Caco-2 (cell line): ENCODE results near the gene MFAP3. TPM values are rescaled to one million over a fixed set of nuclear protein-coding genes. Genes with fewer than 3 reads are reported as not detected.

ENCODE experiments used
- BruUV-seq: library from RNA; stranded (reverse); fragments of 400-500 nt; replicated peaks from 2 replicates; lab custom pipeline; 2021; lab: Mats Ljungman, UMichigan
- CTCF ChIA-PET: fragments of 300-600 bp; sonication (Branson Sonifier 250); formaldehyde crosslinking; loops from one replicate; lab custom pipeline; 2022; ENCODE audit warnings: antibody characterized with exemption; lab: Charles Lee
- POLR2A ChIA-PET: fragments of 300-600 bp; sonication (Branson Sonifier 250); formaldehyde crosslinking; loops from one replicate; lab custom pipeline; 2022; ENCODE audit warnings: antibody characterized with exemption; lab: Charles Lee
- DNase-seq, 2 experiments: peaks; one replicate each; pipeline versions ENCODE4 v3.0.0 to v3.0.0-alpha.2; 2020 to 2022
- H3K27me3 ChIP-seq: replicated peaks from 2 replicates; pipeline ENCODE4 v1.6.0; 2011; ENCODE audit warnings: low read length; ENCODE audit not compliant: control insufficient read depth, insufficient read depth
- H3K36me3 ChIP-seq: 2 replicates; pipeline ENCODE4 v1.5.1; 2011; ENCODE audit warnings: low read length; ENCODE audit not compliant: control insufficient read depth, insufficient read depth
- H3K4me1 ChIP-seq: fragments of 250-450 bp; sonication (Bioruptor Pico); 2 replicates; pipeline ENCODE4 v1.5.1; 2020; ENCODE audit warnings: mild to moderate bottlenecking
- H3K4me3 ChIP-seq: 2 replicates; pipeline ENCODE4 v1.5.1; 2011; ENCODE audit warnings: low read depth, mild to moderate bottlenecking, control low read depth, low read length
- H3K9me3 ChIP-seq: fragments of 250-450 bp; sonication (Bioruptor Pico); 2 replicates; pipeline ENCODE4 v1.5.1; 2020; ENCODE audit warnings: mild to moderate bottlenecking, moderate library complexity
- H3K27ac Mint-ChIP-seq: one replicate; pipeline ENCODE4 v1.8.0; 2022; ENCODE audit warnings: mixed read lengths; ENCODE audit not compliant: unreplicated experiment
- H3K27me3 Mint-ChIP-seq: one replicate; pipeline ENCODE4 v1.8.0; 2022; ENCODE audit warnings: mixed read lengths; ENCODE audit not compliant: insufficient read depth, unreplicated experiment
- H3K36me3 Mint-ChIP-seq: one replicate; pipeline ENCODE4 v1.8.0; 2022; ENCODE audit warnings: mild to moderate bottlenecking, mixed read lengths; ENCODE audit not compliant: insufficient read depth, unreplicated experiment
- H3K4me1 Mint-ChIP-seq: one replicate; pipeline ENCODE4 v1.8.0; 2022; ENCODE audit warnings: low read depth, mixed read lengths; ENCODE audit not compliant: unreplicated experiment
- H3K4me3 Mint-ChIP-seq: one replicate; pipeline ENCODE4 v1.8.0; 2022; ENCODE audit warnings: mild to moderate bottlenecking, moderate library complexity, mixed read lengths; ENCODE audit not compliant: unreplicated experiment
- H3K9me3 Mint-ChIP-seq: one replicate; pipeline ENCODE4 v1.8.0; 2022; ENCODE audit warnings: mixed read lengths; ENCODE audit not compliant: unreplicated experiment
- intact Hi-C: fragments of 100-400 bp; cut with micrococcal nuclease; formaldehyde crosslinking; loops from one replicate; pipeline ENCODE4 v1.10.0; 2022; ENCODE audit not compliant: unreplicated experiment
- total RNA-seq: library from RNA; stranded (reverse); gene quantifications from 2 replicates; pipeline ENCODE4 v1.2.3, GENCODE V29; 2022
- TF ChIP-seq, protein P1 (sequence below), 2 experiments: fragments of 200-600 bp in 1 of 2; IDR thresholded peaks; 1 replicate in 1 of 2; 2 replicates in 1 of 2; pipeline versions ENCODE4 v1.5.1 to v1.8.0; 2011 to 2022; ENCODE audit warnings: antibody characterized with exemption in 1 of 2, control low read depth in 1 of 2, inconsistent platforms in 1 of 2, low read depth in 1 of 2, low read length in 1 of 2, mild to moderate bottlenecking in 1 of 2, moderate library complexity in 1 of 2; ENCODE audit not compliant: insufficient read depth in 1 of 2, severe bottlenecking in 1 of 2, unreplicated experiment in 1 of 2

Gene MFAP3
- total RNA-seq, 1 experiment from 2014 or later = 24.1 TPM

DNA sequence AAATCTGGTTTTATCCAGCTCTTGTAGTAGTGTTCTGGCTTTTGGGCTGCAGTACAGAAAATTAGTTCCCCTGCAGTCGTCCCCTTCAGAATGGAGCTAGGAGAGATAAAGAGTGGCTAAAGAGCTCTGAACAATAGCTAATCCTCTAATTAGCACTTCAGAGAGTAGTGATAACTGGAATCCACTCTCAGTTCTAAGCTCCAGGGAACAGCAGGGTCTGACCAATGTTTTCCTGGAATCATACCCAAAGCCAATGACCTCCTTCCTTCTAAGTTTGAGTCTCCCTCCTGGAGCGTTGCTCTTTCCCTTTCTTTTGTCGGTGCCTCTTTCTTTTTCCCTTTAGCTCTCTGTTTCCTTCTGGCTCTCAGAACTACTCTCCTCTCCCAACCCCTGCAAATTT, 47.4 kb downstream of the MFAP3 start:
- 0 out of 2 replicates have a peak, but pooled peaks cover 1% of the 10 kb centered on the region for H3K27me3 ChIP-seq
- H3K4me1 ChIP-seq = no peaks in the 10 kb centered on the region
- Mint-ChIP-seq H3K27me3 (peaks cover 12% of the 10 kb centered on the region), H3K4me3 (no peak overlapping the region), H3K4me1 (no peaks in the 10 kb centered on the region), H3K9me3 (no peaks in the 10 kb centered on the region), H3K27ac (no peak overlapping the region), H3K36me3 (no peaks in the 10 kb centered on the region)
- H3K4me3 ChIP-seq = no peak overlapping the region
- ChIA-PET CTCF (interaction anchor here (1.3 kb wide), 1 partner anchor 14 kb away, joined by 4 read pairs; no protein-coding TSS in a partner anchor), POLR2A (no interaction called here)
- DNase-seq = no peak
- intact Hi-C loops = no loop called here
- no peaks in the 10 kb centered on the region for H3K36me3 ChIP-seq
- no TSS peak for BruUV-seq
- H3K9me3 ChIP-seq = no peaks in the 10 kb centered on the region
- TF ChIP-seq, protein P1, sequence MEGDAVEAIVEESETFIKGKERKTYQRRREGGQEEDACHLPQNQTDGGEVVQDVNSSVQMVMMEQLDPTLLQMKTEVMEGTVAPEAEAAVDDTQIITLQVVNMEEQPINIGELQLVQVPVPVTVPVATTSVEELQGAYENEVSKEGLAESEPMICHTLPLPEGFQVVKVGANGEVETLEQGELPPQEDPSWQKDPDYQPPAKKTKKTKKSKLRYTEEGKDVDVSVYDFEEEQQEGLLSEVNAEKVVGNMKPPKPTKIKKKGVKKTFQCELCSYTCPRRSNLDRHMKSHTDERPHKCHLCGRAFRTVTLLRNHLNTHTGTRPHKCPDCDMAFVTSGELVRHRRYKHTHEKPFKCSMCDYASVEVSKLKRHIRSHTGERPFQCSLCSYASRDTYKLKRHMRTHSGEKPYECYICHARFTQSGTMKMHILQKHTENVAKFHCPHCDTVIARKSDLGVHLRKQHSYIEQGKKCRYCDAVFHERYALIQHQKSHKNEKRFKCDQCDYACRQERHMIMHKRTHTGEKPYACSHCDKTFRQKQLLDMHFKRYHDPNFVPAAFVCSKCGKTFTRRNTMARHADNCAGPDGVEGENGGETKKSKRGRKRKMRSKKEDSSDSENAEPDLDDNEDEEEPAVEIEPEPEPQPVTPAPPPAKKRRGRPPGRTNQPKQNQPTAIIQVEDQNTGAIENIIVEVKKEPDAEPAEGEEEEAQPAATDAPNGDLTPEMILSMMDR (IDR thresholded peaks at IDR 0.05; ENCODE audit: insufficient read depth in 1 of 2, low read depth in 1 of 2, low read length in 1 of 2, severe bottlenecking in 1 of 2, unreplicated experiment in 1 of 2) = no peak

DNA sequence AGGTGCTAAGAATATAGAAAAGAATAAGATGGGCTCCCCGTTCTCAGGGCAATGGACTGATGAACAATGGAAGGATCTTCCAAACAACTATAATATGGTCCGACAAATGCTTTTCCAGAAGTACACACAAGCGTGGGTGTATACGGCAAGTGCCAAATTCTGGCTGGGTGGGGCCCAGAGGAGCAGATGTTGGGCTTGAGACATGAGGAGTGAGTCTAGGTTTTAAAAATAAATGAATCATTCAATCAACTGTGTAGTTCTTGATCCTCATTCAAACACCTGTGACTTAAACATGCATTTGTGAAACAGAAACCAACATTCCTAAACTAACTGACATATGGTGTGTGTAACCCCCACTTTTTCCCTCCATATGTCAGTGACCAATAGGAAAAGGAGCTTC, 47.9 kb downstream of the MFAP3 start:
- no TSS peak for BruUV-seq
- intact Hi-C loops = no loop called here
- TF ChIP-seq, protein P1 (IDR thresholded peaks at IDR 0.05; ENCODE audit: insufficient read depth in 1 of 2, low read depth in 1 of 2, low read length in 1 of 2, severe bottlenecking in 1 of 2, unreplicated experiment in 1 of 2) = no peak
- Histone ChIP-seq H3K36me3 (no peaks in the 10 kb centered on the region), H3K27me3 (0 out of 2 replicates have a peak, but pooled peaks cover 1% of the 10 kb centered on the region), H3K4me3 (no peak overlapping the region), H3K9me3 (no peaks in the 10 kb centered on the region), H3K4me1 (no peaks in the 10 kb centered on the region)
- ChIA-PET CTCF (interaction anchor here (1.3 kb wide), 1 partner anchor 14 kb away, joined by 4 read pairs; no protein-coding TSS in a partner anchor), POLR2A (no interaction called here)
- Mint-ChIP-seq H3K27me3 (peaks cover 13% of the 10 kb centered on the region), H3K36me3 (no peaks in the 10 kb centered on the region), H3K27ac (no peak overlapping the region), H3K4me1 (no peaks in the 10 kb centered on the region), H3K4me3 (no peak overlapping the region), H3K9me3 (no peaks in the 10 kb centered on the region)
- DNase-seq = no peak

GRCh38 chr5:154087260-154087659, 48.5 kb downstream of the MFAP3 start:
- POLR2A ChIA-PET = no interaction called here
- intact Hi-C loops = no loop called here
- no TSS peak for BruUV-seq

More at GRCh38 chr5:154087260-154087659, 48.5 kb downstream of the MFAP3 start:
- H3K36me3 ChIP-seq = no peaks in the 10 kb centered on the region
- Mint-ChIP-seq H3K36me3 (no peaks in the 10 kb centered on the region), H3K27ac (no peak overlapping the region), H3K9me3 (no peaks in the 10 kb centered on the region), H3K4me3 (no peak overlapping the region), H3K4me1 (no peaks in the 10 kb centered on the region), H3K27me3 (peaks cover 17% of the 10 kb centered on the region)
- H3K4me1 ChIP-seq = no peaks in the 10 kb centered on the region
- CTCF ChIA-PET = no interaction called here
- DNase-seq = no peak
- TF ChIP-seq, protein P1 (IDR thresholded peaks at IDR 0.05; ENCODE audit: insufficient read depth in 1 of 2, low read depth in 1 of 2, low read length in 1 of 2, severe bottlenecking in 1 of 2, unreplicated experiment in 1 of 2) = no peak
- H3K4me3 ChIP-seq = no peak overlapping the region
- no peaks in the 10 kb centered on the region for H3K9me3 ChIP-seq
- 0 out of 2 replicates have a peak, but pooled peaks cover 1% of the 10 kb centered on the region for H3K27me3 ChIP-seq
